Measurements from ENCODE around the gene BTN1A1. TPM values are rescaled to one million over a fixed set of nuclear protein-coding genes. Genes with fewer than 3 reads are reported as not detected.

Gene BTN1A1
- total and polyA plus RNA-seq, 9 of the 15 experiments (the other 6 are each of a cell fraction or from before 2014, with no cell fraction given): 0.01 to 0.15 (median 0.06) TPM; not detected in 4

GRCh38 chr6:26520237-26520849, 20.2 kb downstream of the BTN1A1 start (continued):
- TF ChIP-seq MYC (IDR thresholded peaks at IDR 0.05; ENCODE audit: low read depth, low read length): peak; percentile 98
- peak; percentile 93 for TF ChIP-seq MYC (CRISPR knock-in tag; IDR thresholded peaks at IDR 0.05; ENCODE audit: borderline replicate concordance, low read depth)
- TF ChIP-seq RBM34 (IDR thresholded peaks at IDR 0.05; ENCODE audit: borderline replicate concordance, insufficient read depth, low read length): no peak
- TF ChIP-seq, protein P1, sequence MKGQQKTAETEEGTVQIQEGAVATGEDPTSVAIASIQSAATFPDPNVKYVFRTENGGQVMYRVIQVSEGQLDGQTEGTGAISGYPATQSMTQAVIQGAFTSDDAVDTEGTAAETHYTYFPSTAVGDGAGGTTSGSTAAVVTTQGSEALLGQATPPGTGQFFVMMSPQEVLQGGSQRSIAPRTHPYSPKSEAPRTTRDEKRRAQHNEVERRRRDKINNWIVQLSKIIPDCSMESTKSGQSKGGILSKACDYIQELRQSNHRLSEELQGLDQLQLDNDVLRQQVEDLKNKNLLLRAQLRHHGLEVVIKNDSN (CRISPR knock-in tag; IDR thresholded peaks at IDR 0.05): peak; percentile 89
- TF ChIP-seq FOS (IDR thresholded peaks at IDR 0.05; ENCODE audit: extremely low read depth, insufficient read length): no peak
- no peak for TF ChIP-seq NCOA1 (IDR thresholded peaks at IDR 0.05; ENCODE audit: low read depth)
- TF ChIP-seq ZNF12 (CRISPR knock-in tag; IDR thresholded peaks at IDR 0.05): no peak
- TF ChIP-seq ZSCAN29 (IDR thresholded peaks at IDR 0.05): no peak
- no peak for TF ChIP-seq PHTF2 (CRISPR knock-in tag; IDR thresholded peaks at IDR 0.05)
- no peak for TF ChIP-seq ZFP36 (IDR thresholded peaks at IDR 0.05; ENCODE audit: low read depth, low read length, partially characterized antibody)
- peak; percentile 71; the same call in 1 of the 2 replicates for TF ChIP-seq PTRF (tag; IDR thresholded peaks at IDR 0.05)
- TF ChIP-seq ATF7 (IDR thresholded peaks at IDR 0.05): no peak
- TF ChIP-seq ZNF445 (CRISPR knock-in tag; IDR thresholded peaks at IDR 0.05; ENCODE audit: low read depth): peak; percentile 90
- no peak for TF ChIP-seq FIP1L1 (IDR thresholded peaks at IDR 0.05; ENCODE audit: low read depth, low read length, poor library complexity, severe bottlenecking)
- TF ChIP-seq HSF4 (CRISPR knock-in tag; IDR thresholded peaks at IDR 0.05; ENCODE audit: borderline replicate concordance): peak; percentile 88; the same call in 1 of the 2 replicates
- no peak for TF ChIP-seq RNF2 (IDR thresholded peaks at IDR 0.05)
- no peak for TF ChIP-seq MCM7 (IDR thresholded peaks at IDR 0.05)
- TF ChIP-seq, protein P2, sequence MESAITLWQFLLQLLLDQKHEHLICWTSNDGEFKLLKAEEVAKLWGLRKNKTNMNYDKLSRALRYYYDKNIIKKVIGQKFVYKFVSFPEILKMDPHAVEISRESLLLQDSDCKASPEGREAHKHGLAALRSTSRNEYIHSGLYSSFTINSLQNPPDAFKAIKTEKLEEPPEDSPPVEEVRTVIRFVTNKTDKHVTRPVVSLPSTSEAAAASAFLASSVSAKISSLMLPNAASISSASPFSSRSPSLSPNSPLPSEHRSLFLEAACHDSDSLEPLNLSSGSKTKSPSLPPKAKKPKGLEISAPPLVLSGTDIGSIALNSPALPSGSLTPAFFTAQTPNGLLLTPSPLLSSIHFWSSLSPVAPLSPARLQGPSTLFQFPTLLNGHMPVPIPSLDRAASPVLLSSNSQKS (CRISPR knock-in tag; IDR thresholded peaks at IDR 0.05): peak; percentile 62; the same call in 1 of the 2 replicates
- TF ChIP-seq ZNF655 (CRISPR knock-in tag; IDR thresholded peaks at IDR 0.05): no peak
- TF ChIP-seq, protein P3, sequence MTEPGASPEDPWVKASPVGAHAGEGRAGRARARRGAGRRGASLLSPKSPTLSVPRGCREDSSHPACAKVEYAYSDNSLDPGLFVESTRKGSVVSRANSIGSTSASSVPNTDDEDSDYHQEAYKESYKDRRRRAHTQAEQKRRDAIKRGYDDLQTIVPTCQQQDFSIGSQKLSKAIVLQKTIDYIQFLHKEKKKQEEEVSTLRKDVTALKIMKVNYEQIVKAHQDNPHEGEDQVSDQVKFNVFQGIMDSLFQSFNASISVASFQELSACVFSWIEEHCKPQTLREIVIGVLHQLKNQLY (CRISPR knock-in tag; conservative IDR thresholded peaks at IDR 0.05): 0 out of 4 replicates have a peak, but pooled peaks of 1 of the 2 experiments have one; percentile 45
- peak in 1 of 2 experiments; percentile 79; a peak in 2 of 3 replicates for TF ChIP-seq CBX3 (IDR thresholded peaks at IDR 0.05; ENCODE audit: borderline replicate concordance in 1 of 2, low read length in 2 of 2)
- TF ChIP-seq ARID1B (IDR thresholded peaks at IDR 0.05): peak; percentile 50
- 0 out of 2 replicates have a peak, but pooled peaks have one; percentile 9 for TF ChIP-seq CEBPB (tag; IDR thresholded peaks at IDR 0.05)
- TF ChIP-seq NFYB (IDR thresholded peaks at IDR 0.05; ENCODE audit: extremely low read depth, insufficient read length): no peak
- TF ChIP-seq PURB (CRISPR knock-in tag; IDR thresholded peaks at IDR 0.05; ENCODE audit: low read depth): no peak
- peak; percentile 72; the same call in 1 of the 2 replicates for TF ChIP-seq ESRRB (CRISPR knock-in tag; IDR thresholded peaks at IDR 0.05; ENCODE audit: borderline replicate concordance)
- TF ChIP-seq ZNF134 (CRISPR knock-in tag; conservative IDR thresholded peaks at IDR 0.05): peak; percentile 72
- TF ChIP-seq PPARD (CRISPR knock-in tag; IDR thresholded peaks at IDR 0.05): no peak
